Gastroesophageal sphincter (tissue), 3 donors: Measurements from ENCODE around the gene MED23.

ENCODE experiments used
- POLR2A ChIP-seq, 2 donors: fragments of 450-650 bp; IDR thresholded peaks; one replicate each; pipeline ENCODE4 v1.6.1; 2017; ENCODE audit warnings: antibody characterized with exemption in 2 of 2, mild to moderate bottlenecking in 2 of 2, moderate library complexity in 1 of 2
- POLR2AphosphoS5 ChIP-seq: sonication (generic); formaldehyde crosslinking; IDR thresholded peaks from one replicate; pipeline ENCODE4 v1.6.1; 2017; ENCODE audit warnings: antibody characterized with exemption
- TF ChIP-seq, protein P1 (sequence below), 4 experiments: fragments of 200-600 bp in 2 of 4; fragments of 450-650 bp in 2 of 4; sonication (generic) in 1 of 4; IDR thresholded peaks; one replicate each; pipeline ENCODE4 v1.5.1; 2017 to 2019; ENCODE audit warnings: antibody characterized with exemption in 4 of 4, mild to moderate bottlenecking in 2 of 4, moderate library complexity in 2 of 4

DNA sequence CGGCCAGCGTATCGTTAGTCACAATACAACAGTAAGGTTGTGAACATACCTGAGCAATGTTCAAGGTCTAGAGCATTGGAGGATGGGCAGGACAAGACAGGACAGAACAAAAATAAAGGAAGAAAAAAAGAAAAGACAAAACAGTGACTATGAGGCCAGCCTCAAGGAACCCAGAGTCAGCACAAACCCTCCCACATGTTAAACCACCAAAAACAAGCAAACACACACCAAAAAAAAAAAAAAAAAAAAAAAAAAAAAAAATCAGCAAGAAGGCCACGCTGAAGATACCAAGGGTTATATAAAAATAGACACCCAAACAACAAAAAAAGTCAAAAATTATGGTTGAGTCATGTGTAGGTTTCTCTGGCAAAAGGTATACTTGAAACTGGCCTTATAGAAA lies 12.8 kb downstream of the MED23 start:
- TF ChIP-seq, protein P1, sequence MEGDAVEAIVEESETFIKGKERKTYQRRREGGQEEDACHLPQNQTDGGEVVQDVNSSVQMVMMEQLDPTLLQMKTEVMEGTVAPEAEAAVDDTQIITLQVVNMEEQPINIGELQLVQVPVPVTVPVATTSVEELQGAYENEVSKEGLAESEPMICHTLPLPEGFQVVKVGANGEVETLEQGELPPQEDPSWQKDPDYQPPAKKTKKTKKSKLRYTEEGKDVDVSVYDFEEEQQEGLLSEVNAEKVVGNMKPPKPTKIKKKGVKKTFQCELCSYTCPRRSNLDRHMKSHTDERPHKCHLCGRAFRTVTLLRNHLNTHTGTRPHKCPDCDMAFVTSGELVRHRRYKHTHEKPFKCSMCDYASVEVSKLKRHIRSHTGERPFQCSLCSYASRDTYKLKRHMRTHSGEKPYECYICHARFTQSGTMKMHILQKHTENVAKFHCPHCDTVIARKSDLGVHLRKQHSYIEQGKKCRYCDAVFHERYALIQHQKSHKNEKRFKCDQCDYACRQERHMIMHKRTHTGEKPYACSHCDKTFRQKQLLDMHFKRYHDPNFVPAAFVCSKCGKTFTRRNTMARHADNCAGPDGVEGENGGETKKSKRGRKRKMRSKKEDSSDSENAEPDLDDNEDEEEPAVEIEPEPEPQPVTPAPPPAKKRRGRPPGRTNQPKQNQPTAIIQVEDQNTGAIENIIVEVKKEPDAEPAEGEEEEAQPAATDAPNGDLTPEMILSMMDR (IDR thresholded peaks at IDR 0.05) = no peak
- TF ChIP-seq POLR2A (IDR thresholded peaks at IDR 0.05) (no peak), POLR2AphosphoS5 (no peak)
